Heart left ventricle (tissue), 13 donors: ENCODE measurements around the gene SCAI.

Experiments
- CTCF ChIP-seq, 12 donors: fragments of 200-600 bp; sonication (generic) in 4 of 12; IDR thresholded peaks; one replicate each; pipeline versions ENCODE4 v1.5.0 to v1.8.0; 2018 to 2022; ENCODE audit warnings: antibody characterized with exemption in 12 of 12, mild to moderate bottlenecking in 5 of 12
- POLR2A ChIP-seq, 2 donors: fragments of 450-650 bp; IDR thresholded peaks; one replicate each; pipeline ENCODE4 v1.6.1; 2017; ENCODE audit warnings: antibody characterized with exemption in 2 of 2, mild to moderate bottlenecking in 2 of 2, moderate library complexity in 2 of 2
- donor health status: ischemic (EF 13 %, LVEDD 7.1; RV severe dilation, severe dysfunction).
- donor health status: DM: no; HTN: yes; CAD: no.
- donor health status: DM: no; HTN: no; CAD: no.
- donor health status: ischemic (EF 25% LVEDD 6.9; RV normal size, moderate dysfunction).
- donor health status: ischemic (EF 25% LVEDD 5.7; RV mildly dilated, moderate dysfunction).
- donor health status: ischemic (EF 35%, LVEDD 5.7; RV mildly dilated, moderate dysfunction).
- donor health status: nonischemic (EF 11% LVEDD 7.7; RV severe dilation, severe dysfunction).
- donor health status: DM: yes; HTN: yes; CAD: no.
- donor health status: PGD.
- donor health status: ischemic (EF 29% LVEDD 5.4; RV normal size, mild dysfunction).
- donor health status: nonischemic (EF 23%, LVEDD 6.1; RV moderate dilation, normal function).

DNA sequence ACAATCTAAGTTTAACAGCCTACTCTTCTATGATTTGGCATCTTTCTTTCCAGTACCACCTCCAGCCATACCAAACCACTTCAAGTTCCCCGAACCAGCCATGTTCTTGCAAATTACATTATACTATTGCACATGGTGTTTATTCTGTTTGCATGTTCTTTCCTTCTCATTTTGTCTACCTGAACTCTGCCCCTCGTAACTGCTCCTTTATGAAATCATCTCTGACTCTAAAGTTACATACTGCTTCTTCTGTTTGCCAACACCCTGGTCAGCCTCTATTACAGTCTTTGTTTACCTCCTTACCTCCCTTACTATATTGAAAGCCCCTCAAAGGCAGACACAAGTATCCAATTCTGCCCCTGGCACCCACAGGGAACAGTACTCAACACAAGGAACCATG, 40.2 kb upstream of the SCAI start:
- no peak for TF ChIP-seq POLR2A (IDR thresholded peaks at IDR 0.05)
- no peak for TF ChIP-seq CTCF (IDR thresholded peaks at IDR 0.05)
